Thoracic aorta (tissue), 2 donors: ENCODE results near the gene COL2A1. TPM values are rescaled to one million over a fixed set of nuclear protein-coding genes. Genes with fewer than 3 reads are reported as not detected.

ENCODE experiments used
- ATAC-seq: fragments of 150-250 bp; one replicate; pipeline ENCODE4 v1.8.0; 2017; ENCODE audit warnings: low read depth; ENCODE audit not compliant: insufficient number of reproducible peaks, low FRiP score
- DNase-seq: peaks from one replicate; pipeline ENCODE4 v3.0.0-alpha.2; 2020; ENCODE audit warnings: low spot score
- H3K27ac ChIP-seq, 2 donors: fragments of 200-600 bp; sonication (generic); 1 replicate in 1 of 2; 2 replicates in 1 of 2; pipeline ENCODE4 v1.5.1; 2016; ENCODE audit warnings: mild to moderate bottlenecking in 2 of 2, moderate library complexity in 2 of 2
- H3K27me3 ChIP-seq: fragments of 200-600 bp; sonication (generic); replicated peaks from 2 replicates; pipeline ENCODE4 v1.6.0; 2016; ENCODE audit warnings: mild to moderate bottlenecking; ENCODE audit not compliant: insufficient read depth
- H3K36me3 ChIP-seq: fragments of 200-600 bp; sonication (generic); one replicate; pipeline ENCODE4 v1.5.1; 2016
- H3K4me1 ChIP-seq, 2 donors: fragments of 200-600 bp; sonication (generic); 1 replicate in 1 of 2; 2 replicates in 1 of 2; pipeline versions ENCODE4 v1.5.1 to v1.6.0; 2016; ENCODE audit warnings: low read depth in 2 of 2, mild to moderate bottlenecking in 1 of 2; ENCODE audit not compliant: control insufficient read depth in 1 of 2
- H3K4me3 ChIP-seq: fragments of 200-600 bp; sonication (generic); 2 replicates; pipeline ENCODE4 v1.5.1; 2016; ENCODE audit warnings: mild to moderate bottlenecking
- H3K9me3 ChIP-seq: fragments of 200-600 bp; sonication (generic); 2 replicates; pipeline ENCODE4 v1.5.1; 2016
- CTCF ChIP-seq: fragments of 200-600 bp; sonication (generic); IDR thresholded peaks from one replicate; pipeline ENCODE4 v1.5.1; 2019; ENCODE audit warnings: antibody characterized with exemption
- total RNA-seq, 2 donors: library from RNA; depleted of rRNA; stranded (reverse); fragments of >200 nt; gene quantifications; one replicate each; pipeline versions ENCODE4 v1.1.0 to v1.2.3, GENCODE V29; 2016

COL2A1 gene
- total RNA-seq, 2 donors from 2014 or later: 0.14 TPM; not detected in 1

GRCh38 chr12:48045965-48046518 lies 41.8 kb upstream of the COL2A1 start:
- Histone ChIP-seq H3K36me3 (peaks cover 25% of the 10 kb centered on the region), H3K27ac (no peak overlapping the region), H3K27me3 (no peaks in the 10 kb centered on the region), H3K4me1 (no peaks in the 10 kb centered on the region), H3K9me3 (no peaks in the 10 kb centered on the region), H3K4me3 (no peak overlapping the region)
- ATAC-seq (no peak), DNase-seq (no peak)
- TF ChIP-seq CTCF: no peak

GRCh38 chr12:48045061-48045846 lies 41.0 kb upstream of the COL2A1 start:
- ATAC-seq (no peak), DNase-seq (no peak)
- TF ChIP-seq CTCF: no peak

GRCh38 chr12:48044396-48044795 lies 40.1 kb upstream of the COL2A1 start:
- Histone ChIP-seq H3K27ac (no peak overlapping the region), H3K4me1 (no peaks in the 10 kb centered on the region), H3K4me3 (no peak overlapping the region), H3K36me3 (peaks cover 25% of the 10 kb centered on the region), H3K9me3 (no peaks in the 10 kb centered on the region), H3K27me3 (no peaks in the 10 kb centered on the region)
- ATAC-seq (no peak), DNase-seq (no peak)
- no peak for TF ChIP-seq CTCF

More at GRCh38 chr12:48045061-48045846, 41.0 kb upstream of the COL2A1 start:
- no peaks in the 10 kb centered on the region for H3K4me1 ChIP-seq
- H3K27me3 ChIP-seq: no peaks in the 10 kb centered on the region
- H3K36me3 ChIP-seq: peaks cover 25% of the 10 kb centered on the region
- no peak overlapping the region for H3K27ac ChIP-seq
- no peaks in the 10 kb centered on the region for H3K9me3 ChIP-seq
- no peak overlapping the region for H3K4me3 ChIP-seq

- no peak for TF ChIP-seq CTCF
These were observed 39.5 kb upstream of the COL2A1 start for GRCh38 chr12:48043771-48044170.

GRCh38 chr12:48041591-48042423 lies 37.5 kb upstream of the COL2A1 start:
- peaks cover 13% of the 10 kb centered on the region for H3K36me3 ChIP-seq
- ATAC-seq (no peak), DNase-seq (no peak)
- no peak overlapping the region for H3K4me3 ChIP-seq
- H3K9me3 ChIP-seq: no peaks in the 10 kb centered on the region
- no peak overlapping the region for H3K27ac ChIP-seq
- no peak for TF ChIP-seq CTCF
- H3K4me1 ChIP-seq: no peaks in the 10 kb centered on the region
- no peaks in the 10 kb centered on the region for H3K27me3 ChIP-seq

More at GRCh38 chr12:48043771-48044170, 39.5 kb upstream of the COL2A1 start:
- Histone ChIP-seq H3K4me1 (no peaks in the 10 kb centered on the region), H3K4me3 (no peak overlapping the region), H3K36me3 (peaks cover 25% of the 10 kb centered on the region), H3K27ac (no peak overlapping the region), H3K27me3 (no peaks in the 10 kb centered on the region), H3K9me3 (no peaks in the 10 kb centered on the region)
- ATAC-seq: no peak
- no peak for DNase-seq
